AG10803 (cell line): ENCODE data around the gene TDRD10.
"Not testable (repeated sequence)": the region's sequence is repeated elsewhere in the genome, so short reads cannot be mapped to it uniquely, and the experiment has no call there.

Experiments used
- DNase-seq: peaks from one replicate; pipeline ENCODE4 v3.0.0; 2010; ENCODE audit warnings: low read depth
- H3K4me3 ChIP-seq: 2 replicates; pipeline ENCODE4 v1.5.1; 2011; ENCODE audit warnings: mild to moderate bottlenecking, low read length, control low read depth
- CTCF ChIP-seq: conservative IDR thresholded peaks from 2 replicates; pipeline ENCODE4 v1.5.1; 2011; ENCODE audit warnings: mild to moderate bottlenecking, low read length, control low read depth, inconsistent platforms

The TDRD10 gene

GRCh38 chr1:154479764-154480421 lies 22.1 kb upstream of the TDRD10 start:
- peak; percentile 81 for DNase-seq
- peak; percentile 94 for TF ChIP-seq CTCF
- no peak overlapping the region for H3K4me3 ChIP-seq

- H3K4me3 ChIP-seq, result no peak overlapping the region
- TF ChIP-seq CTCF, result no peak
- DNase-seq, result no peak
These were observed 21.0 kb upstream of the TDRD10 start for GRCh38 chr1:154481053-154481452.

GRCh38 chr1:154483941-154484803 lies 17.8 kb upstream of the TDRD10 start:
- no peak for DNase-seq
- H3K4me3 ChIP-seq, result no peak overlapping the region
- TF ChIP-seq CTCF, result no peak

GRCh38 chr1:154485106-154485505 lies 16.9 kb upstream of the TDRD10 start:
- no peak overlapping the region for H3K4me3 ChIP-seq
- TF ChIP-seq CTCF, result no peak
- DNase-seq, result no peak

GRCh38 chr1:154485910-154486496 lies 16.0 kb upstream of the TDRD10 start:
- H3K4me3 ChIP-seq, result no peak overlapping the region
- TF ChIP-seq CTCF, result no peak
- no peak for DNase-seq

- not testable (repeated sequence) for H3K4me3 ChIP-seq, DNase-seq
These were observed 15.3 kb upstream of the TDRD10 start for GRCh38 chr1:154486756-154487155.

GRCh38 chr1:154488922-154489321 lies 13.1 kb upstream of the TDRD10 start:
- no peak for TF ChIP-seq CTCF
- no peak for DNase-seq
- no peak overlapping the region for H3K4me3 ChIP-seq
